Lower leg skin (tissue), 3 donors: ENCODE measurements around the gene AP3B1.

Experiments used
- POLR2A ChIP-seq, 2 donors: fragments of 450-650 bp; IDR thresholded peaks; one replicate each; pipeline ENCODE4 v1.6.1; 2016 to 2017; ENCODE audit warnings: antibody characterized with exemption in 2 of 2, mild to moderate bottlenecking in 1 of 2, moderate library complexity in 1 of 2
- TF ChIP-seq, protein P1 (sequence below), 3 donors: fragments of 450-650 bp; IDR thresholded peaks; one replicate each; pipeline ENCODE4 v1.5.1; 2016; ENCODE audit warnings: antibody characterized with exemption in 3 of 3, mild to moderate bottlenecking in 3 of 3, moderate library complexity in 2 of 3

- TF ChIP-seq, protein P1, sequence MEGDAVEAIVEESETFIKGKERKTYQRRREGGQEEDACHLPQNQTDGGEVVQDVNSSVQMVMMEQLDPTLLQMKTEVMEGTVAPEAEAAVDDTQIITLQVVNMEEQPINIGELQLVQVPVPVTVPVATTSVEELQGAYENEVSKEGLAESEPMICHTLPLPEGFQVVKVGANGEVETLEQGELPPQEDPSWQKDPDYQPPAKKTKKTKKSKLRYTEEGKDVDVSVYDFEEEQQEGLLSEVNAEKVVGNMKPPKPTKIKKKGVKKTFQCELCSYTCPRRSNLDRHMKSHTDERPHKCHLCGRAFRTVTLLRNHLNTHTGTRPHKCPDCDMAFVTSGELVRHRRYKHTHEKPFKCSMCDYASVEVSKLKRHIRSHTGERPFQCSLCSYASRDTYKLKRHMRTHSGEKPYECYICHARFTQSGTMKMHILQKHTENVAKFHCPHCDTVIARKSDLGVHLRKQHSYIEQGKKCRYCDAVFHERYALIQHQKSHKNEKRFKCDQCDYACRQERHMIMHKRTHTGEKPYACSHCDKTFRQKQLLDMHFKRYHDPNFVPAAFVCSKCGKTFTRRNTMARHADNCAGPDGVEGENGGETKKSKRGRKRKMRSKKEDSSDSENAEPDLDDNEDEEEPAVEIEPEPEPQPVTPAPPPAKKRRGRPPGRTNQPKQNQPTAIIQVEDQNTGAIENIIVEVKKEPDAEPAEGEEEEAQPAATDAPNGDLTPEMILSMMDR (IDR thresholded peaks at IDR 0.05): no peak
- TF ChIP-seq POLR2A (IDR thresholded peaks at IDR 0.05): no peak
Observed at GRCh38 chr5:78293851-78294247, 649 bp downstream of the AP3B1 start.
